Common myeloid progenitor, CD34-positive (primary cell): ENCODE measurements around the gene NEIL1.
A peak's percentile ranks its signal among the peaks of the same experiment; 100 is the strongest.
"Not testable (repeated sequence)": the region's sequence is repeated elsewhere in the genome, so short reads cannot be mapped to it uniquely, and the experiment has no call there.

Source experiments
- CTCF ChIA-PET: fragments of 350-600 bp; sonication (Branson Sonifier 250); formaldehyde crosslinking; loops from one replicate; lab custom pipeline; 2021; ENCODE audit warnings: antibody characterized with exemption; lab: Charles Lee
- POLR2A ChIA-PET: fragments of 350-600 bp; sonication (Branson Sonifier 250); formaldehyde crosslinking; loops from one replicate; lab custom pipeline; 2021; ENCODE audit warnings: antibody characterized with exemption; lab: Charles Lee
- DNase-seq, 3 donors: peaks; one replicate each; pipeline versions ENCODE4 v3.0.0 to v3.0.0-alpha.2; 2013
- H3K27ac ChIP-seq, 2 experiments: 1 replicate in 1 of 2; 2 replicates in 1 of 2; pipeline ENCODE4 v1.7.0; 2013; ENCODE audit warnings: inconsistent platforms in 2 of 2, low read length in 2 of 2, mild to moderate bottlenecking in 2 of 2, low read depth in 1 of 2, moderate library complexity in 1 of 2; ENCODE audit not compliant: severe bottlenecking in 2 of 2, insufficient read depth in 1 of 2, poor library complexity in 1 of 2
- H3K27me3 ChIP-seq, 5 experiments: replicated peaks in 2 of 5; 1 replicate in 3 of 5; 2 replicates in 2 of 5; pipeline versions ENCODE4 v1.6.1 to v1.7.0; 2013; ENCODE audit warnings: low read length in 4 of 5, mild to moderate bottlenecking in 2 of 5, moderate library complexity in 2 of 5, inconsistent platforms in 1 of 5; ENCODE audit not compliant: insufficient read depth in 5 of 5, control insufficient read depth in 4 of 5
- H3K36me3 ChIP-seq, 4 experiments: 1 replicate in 2 of 4; 2 replicates in 2 of 4; pipeline versions ENCODE4 v1.6.1 to v1.7.0; 2013; ENCODE audit warnings: low read length in 3 of 4, control low read depth in 1 of 4, mild to moderate bottlenecking in 1 of 4; ENCODE audit not compliant: control insufficient read depth in 4 of 4, insufficient read depth in 4 of 4
- H3K4me1 ChIP-seq, 4 experiments: 1 replicate in 3 of 4; 2 replicates in 1 of 4; pipeline versions ENCODE4 v1.6.1 to v1.7.1; 2013; ENCODE audit warnings: low read length in 3 of 4, mild to moderate bottlenecking in 3 of 4, control low read depth in 1 of 4, inconsistent platforms in 1 of 4, moderate library complexity in 1 of 4; ENCODE audit not compliant: control insufficient read depth in 4 of 4, insufficient read depth in 4 of 4; ENCODE audit errors: control extremely low read depth in 1 of 4
- H3K4me3 ChIP-seq, 7 experiments: 1 replicate in 4 of 7; 2 replicates in 3 of 7; pipeline versions ENCODE4 v1.5.1 to v1.7.0; 2013; ENCODE audit warnings: mild to moderate bottlenecking in 7 of 7, low read length in 6 of 7, moderate library complexity in 6 of 7, inconsistent platforms in 2 of 7, low read depth in 2 of 7, control low read depth in 1 of 7; ENCODE audit not compliant: insufficient read depth in 4 of 7, control insufficient read depth in 1 of 7; ENCODE audit errors: extremely low read depth in 1 of 7
- H3K9me3 ChIP-seq, 5 experiments: 1 replicate in 4 of 5; 2 replicates in 1 of 5; pipeline versions ENCODE4 v1.6.1 to v1.7.1; 2013; ENCODE audit warnings: low read length in 4 of 5, mild to moderate bottlenecking in 2 of 5, inconsistent platforms in 1 of 5, low read depth in 1 of 5, moderate library complexity in 1 of 5; ENCODE audit not compliant: control insufficient read depth in 4 of 5, insufficient read depth in 2 of 5; ENCODE audit errors: control extremely low read depth in 1 of 5
- WGBS: methylation state at CpG from one replicate; pipeline ENCODE4 v1.1.5; 2013; ENCODE audit not compliant: insufficient coverage; 5-methylcytosine and 5-hydroxymethylcytosine counted together

NEIL1 gene

DNA sequence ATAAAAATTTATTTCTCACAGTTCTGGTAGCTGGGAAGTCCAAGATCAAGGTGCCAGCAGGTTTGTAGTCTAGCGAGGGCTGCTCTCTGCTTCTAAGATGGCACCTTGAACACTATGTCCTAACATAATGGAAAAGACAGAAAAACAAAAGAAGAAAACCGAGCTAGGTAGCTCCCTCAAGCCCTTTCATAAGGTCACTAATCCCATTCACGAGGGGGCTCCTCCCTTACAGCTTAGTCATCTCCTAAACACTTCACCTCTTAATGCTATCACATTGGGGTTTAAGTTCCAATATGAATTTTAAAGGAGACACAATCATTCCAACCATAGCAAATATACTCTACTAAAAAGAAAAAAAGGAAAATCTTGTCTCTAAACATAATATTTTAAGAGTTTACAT is 40.7 kb upstream of the NEIL1 start:
- H3K4me1 ChIP-seq, result peaks cover 0 to 5% (median 2%) of the 10 kb centered on the region in 4 experiments
- WGBS, result 81% methylated on average over 3 of the region's 3 CpGs
- H3K27ac ChIP-seq, result no peak overlapping the region
- POLR2A ChIA-PET, result no interaction called here
- H3K27me3 ChIP-seq, result no peaks in the 10 kb centered on the region
- no peaks in the 10 kb centered on the region for H3K36me3 ChIP-seq
- H3K4me3 ChIP-seq, result no peak overlapping the region
- CTCF ChIA-PET, result interaction anchor here (1.4 to 1.8 kb wide), 2 partner anchors 22 to 404 kb away, joined by 4 to 5 read pairs; no protein-coding TSS in a partner anchor
- H3K9me3 ChIP-seq, result no peaks in the 10 kb centered on the region
- no peak for DNase-seq

DNA sequence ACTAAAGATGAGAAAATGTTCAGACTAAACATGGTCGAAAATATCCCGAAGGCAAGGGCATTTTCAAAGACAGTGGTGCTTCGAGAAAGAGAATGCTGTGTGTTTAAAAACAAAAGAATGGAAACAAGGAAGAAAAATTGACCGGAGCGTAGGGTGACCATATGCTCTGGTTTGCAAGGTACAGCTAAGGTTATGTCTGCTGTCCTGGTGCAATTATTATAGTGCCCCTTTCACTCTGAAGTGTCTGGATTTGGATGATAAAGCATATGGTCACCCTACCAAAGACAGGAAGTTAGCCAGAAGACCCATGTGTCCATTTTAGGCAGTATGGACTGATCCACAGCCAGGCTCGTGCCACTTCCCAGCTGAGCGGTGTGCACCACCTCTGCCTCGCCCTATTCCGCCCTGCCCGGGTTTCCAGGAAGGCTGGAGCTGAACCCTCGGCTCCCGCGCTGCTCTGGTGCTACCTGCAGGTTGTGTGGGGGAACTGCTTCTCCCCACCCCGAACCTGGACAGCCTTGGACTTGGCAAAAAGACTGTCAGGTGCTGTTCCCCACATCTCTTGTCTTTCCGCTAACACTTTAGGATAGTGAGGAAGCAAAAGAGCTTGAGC is 39.0 kb upstream of the NEIL1 start:
- Histone ChIP-seq H3K9me3 (no peaks in the 10 kb centered on the region), H3K27ac (no peak overlapping the region), H3K36me3 (no peaks in the 10 kb centered on the region), H3K27me3 (no peaks in the 10 kb centered on the region), H3K4me3 (peak overlapping the region in 3 of 7 experiments; percentile 22 to 45 (median 22)), H3K4me1 (peaks cover 0 to 5% (median 2%) of the 10 kb centered on the region in 4 experiments)
- ChIA-PET POLR2A (no interaction called here), CTCF (interaction anchor here (0.6 to 1.8 kb wide), 8 partner anchors 78 to 406 kb away, joined by 3 to 5 read pairs (median 4); no protein-coding TSS in a partner anchor)
- peak; percentile 38 to 57 (median 40) for DNase-seq
- WGBS, result 36% methylated on average over 15 of the region's 15 CpGs

DNA sequence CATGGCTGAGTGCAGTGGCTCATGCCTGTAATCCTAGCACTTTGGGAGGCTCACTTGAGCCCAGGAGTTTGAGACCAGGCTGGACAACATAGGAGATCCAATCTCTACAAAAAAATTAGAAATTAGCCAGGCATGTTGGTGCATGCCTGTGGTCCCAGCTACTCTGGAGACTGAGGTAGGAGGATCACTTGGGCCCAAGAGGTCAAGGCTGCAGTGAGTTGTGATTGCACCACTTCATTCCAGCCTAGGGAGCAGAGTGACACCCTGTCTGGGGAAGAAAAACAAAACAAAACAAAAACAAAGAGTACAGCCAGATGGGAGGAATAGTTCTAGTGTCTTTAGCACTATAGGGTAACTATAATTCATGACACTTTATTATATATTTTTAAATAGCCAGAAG is 37.1 kb upstream of the NEIL1 start:
- ChIA-PET POLR2A (no interaction called here), CTCF (no interaction called here)
- DNase-seq, result no peak
- no peaks in the 10 kb centered on the region for H3K36me3 ChIP-seq
- H3K27ac ChIP-seq, result no peak overlapping the region
- no peak overlapping the region for H3K4me3 ChIP-seq
- no peaks in the 10 kb centered on the region for H3K27me3 ChIP-seq
- H3K4me1 ChIP-seq, result peaks cover 0 to 5% (median 2%) of the 10 kb centered on the region in 4 experiments
- no peaks in the 10 kb centered on the region for H3K9me3 ChIP-seq

DNA sequence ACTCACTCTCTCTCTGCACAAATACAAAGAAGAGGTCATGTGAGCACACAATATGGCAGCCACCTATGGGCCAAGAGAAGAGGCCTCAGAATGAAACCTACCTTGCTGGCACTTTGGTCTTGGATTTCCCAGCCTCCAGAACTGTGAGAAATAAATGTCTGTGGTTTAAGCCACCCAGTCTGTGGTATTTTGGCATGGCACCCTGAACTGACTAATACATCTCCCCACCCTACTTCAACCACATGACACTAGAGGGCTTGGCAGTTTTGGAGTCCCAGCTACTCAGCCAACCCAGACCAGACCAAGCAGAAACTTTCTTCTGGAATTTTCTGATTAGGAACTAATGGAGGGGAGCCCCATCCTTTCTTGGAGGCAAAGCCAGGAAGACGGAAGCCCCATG is 34.3 kb upstream of the NEIL1 start:
- H3K27ac ChIP-seq, POLR2A ChIA-PET: not testable (repeated sequence)

DNA sequence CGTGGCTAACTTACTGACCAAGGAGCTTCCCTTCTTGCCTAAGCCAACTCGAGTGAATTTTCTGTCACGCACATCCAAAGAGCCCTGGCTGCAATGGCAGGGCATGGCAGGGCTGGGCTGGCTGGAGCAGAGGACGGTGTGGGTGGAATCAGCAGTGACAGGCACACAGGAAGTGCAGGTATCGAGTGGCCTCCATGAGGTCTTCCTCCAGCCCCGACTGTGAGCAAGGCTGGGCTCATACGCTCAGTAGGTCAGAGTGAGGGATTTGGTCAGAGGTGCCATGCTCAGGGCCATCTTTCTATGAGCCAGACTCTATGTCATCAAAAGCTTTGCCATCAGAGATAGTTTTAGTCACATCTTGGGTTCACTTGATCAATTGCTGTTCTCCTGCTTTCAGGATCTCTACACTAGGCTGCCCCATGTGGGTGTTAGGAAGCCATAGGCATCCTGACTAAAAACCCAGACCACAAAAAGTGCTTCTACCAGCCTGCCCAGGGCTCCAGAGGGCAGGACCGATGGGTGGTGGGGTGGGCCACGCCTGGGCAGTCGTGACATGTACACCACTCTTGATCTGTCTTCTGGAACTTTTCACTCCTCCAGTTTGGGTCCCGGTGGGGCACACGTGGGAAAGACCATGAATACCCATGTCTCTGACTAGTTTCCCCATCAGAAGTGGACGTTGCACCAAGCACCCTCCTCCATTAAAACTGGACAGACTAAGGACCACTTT is 33.6 kb upstream of the NEIL1 start:
- no peak overlapping the region for H3K27ac ChIP-seq
- H3K36me3 ChIP-seq, result no peaks in the 10 kb centered on the region
- POLR2A ChIA-PET, result no interaction called here
- H3K27me3 ChIP-seq, result no peaks in the 10 kb centered on the region
- no peaks in the 10 kb centered on the region for H3K4me1 ChIP-seq
- 98% methylated on average over 11 of the region's 13 CpGs for WGBS
- H3K4me3 ChIP-seq, result no peak overlapping the region
- DNase-seq, result no peak
- no peaks in the 10 kb centered on the region for H3K9me3 ChIP-seq
- CTCF ChIA-PET, result interaction anchor here (0.5 kb wide), 1 partner anchor 355 kb away, joined by 3 read pairs; no protein-coding TSS in a partner anchor

More for the DNA sequence above, 34.3 kb upstream of the NEIL1 start:
- H3K36me3 ChIP-seq, H3K4me3 ChIP-seq, H3K27me3 ChIP-seq, H3K4me1 ChIP-seq, H3K9me3 ChIP-seq, DNase-seq: not testable (repeated sequence)
- no CpG with 5 or more reads among the region's 1 CpG for WGBS
- CTCF ChIA-PET, result interaction anchor here (0.5 kb wide), 1 partner anchor 356 kb away, joined by 3 read pairs; no protein-coding TSS in a partner anchor

DNA sequence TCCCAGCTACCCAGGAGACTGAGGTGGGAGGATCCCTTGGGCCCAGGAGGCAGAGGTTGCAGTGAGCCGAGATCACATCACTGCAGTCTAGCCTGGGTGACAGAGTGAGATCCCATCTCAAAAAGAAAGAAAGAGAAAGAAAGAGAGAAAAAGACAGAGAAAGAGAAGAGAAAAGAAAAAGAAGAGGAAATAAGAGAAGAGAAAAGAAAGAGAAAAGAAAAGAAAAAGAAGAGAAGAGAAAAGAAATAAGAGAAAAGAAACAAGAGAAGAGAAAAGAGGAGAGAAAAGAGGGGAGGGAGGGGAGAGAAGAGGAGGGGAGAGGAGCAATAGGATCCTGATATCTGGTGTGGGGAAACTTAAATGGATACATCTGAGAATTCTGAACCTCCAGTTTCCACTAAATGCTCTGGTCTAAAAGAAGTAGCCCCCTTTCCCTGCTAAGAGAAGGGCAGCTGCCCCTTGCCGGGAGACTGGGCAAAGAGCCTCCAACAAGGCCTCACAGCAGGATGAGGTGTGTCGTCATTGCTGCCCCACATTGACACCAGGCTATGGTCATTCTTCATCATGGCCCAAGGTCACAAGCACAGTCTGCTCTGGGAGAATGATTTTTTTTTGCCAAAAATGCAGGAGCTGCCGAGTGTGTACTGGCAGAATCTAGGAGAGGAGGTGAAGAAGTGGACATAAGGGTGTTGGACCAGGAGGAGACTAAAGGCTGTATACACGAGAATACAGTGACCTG is 32.1 kb upstream of the NEIL1 start:
- Histone ChIP-seq H3K36me3 (no peaks in the 10 kb centered on the region), H3K4me1 (no peaks in the 10 kb centered on the region), H3K4me3 (no peak overlapping the region), H3K9me3 (no peaks in the 10 kb centered on the region), H3K27ac (no peak overlapping the region), H3K27me3 (no peaks in the 10 kb centered on the region)
- POLR2A ChIA-PET, result no interaction called here
- CTCF ChIA-PET, result no interaction called here
- DNase-seq, result no peak
- WGBS, result 90% methylated on average over 4 of the region's 5 CpGs
